Measurements from ENCODE around the gene PIKFYVE. TPM values are rescaled to one million over a fixed set of nuclear protein-coding genes. Genes with fewer than 3 reads are reported as not detected.

PIKFYVE gene
- total and polyA plus RNA-seq, 2 of the 8 experiments (the other 6 are each of a cell fraction or from before 2014, with no cell fraction given): 8.8 to 33.5 TPM

GRCh38 chr2:208375491-208376068 lies 109.5 kb downstream of the PIKFYVE start:
- H2BK15ac ChIP-seq (ENCODE audit: low read length): no peak overlapping the region
- H3K36me3 ChIP-seq (ENCODE audit: control insufficient read depth in 2 of 4, insufficient read depth in 4 of 4, low read length in 3 of 4): no peaks in the 10 kb centered on the region; a peak in 1 of 8 replicates
- H3K18ac ChIP-seq (ENCODE audit: extremely low read depth, low read length): peak overlapping the region; percentile 71
- peaks cover 0 to 8% of the 10 kb centered on the region in 2 experiments; a peak in 1 of 4 replicates for H3K9me3 ChIP-seq (ENCODE audit: insufficient read depth in 2 of 2, low read depth in 1 of 2, low read length in 1 of 2)
- no peaks in the 10 kb centered on the region for H4K20me1 ChIP-seq (replicated peaks in 1 of 2; ENCODE audit: control insufficient read depth in 1 of 2, insufficient read depth in 2 of 2, low read length in 2 of 2)
- H3K23me2 ChIP-seq (ENCODE audit: low read depth, low read length): no peaks in the 10 kb centered on the region
- H3K14ac ChIP-seq (ENCODE audit: insufficient read length): no peak overlapping the region
- H3K23ac ChIP-seq (ENCODE audit: insufficient read length): no peak overlapping the region
- peaks cover 0 to 14% (median 3%) of the 10 kb centered on the region in 4 experiments; a peak in 4 of 7 replicates for H3K4me1 ChIP-seq (replicated peaks in 1 of 4; ENCODE audit: control insufficient read depth in 3 of 4, insufficient read depth in 4 of 4, low read length in 3 of 4)
- no peak for FAIRE-seq
- H2BK5ac ChIP-seq (ENCODE audit: low read depth, low read length): peak overlapping the region; percentile 67; the same call in 1 of the 2 replicates
- H2BK20ac ChIP-seq (ENCODE audit: low read length): peak overlapping the region; percentile 29; the same call in 1 of the 2 replicates
- H4K5ac ChIP-seq (ENCODE audit: insufficient read length, low read depth, low read length): no peak overlapping the region
- H3K4me2 ChIP-seq (ENCODE audit: insufficient read depth in 1 of 2, low read depth in 2 of 2, low read length in 2 of 2): peak overlapping the region; percentile 21 to 38; a peak in 2 of 4 replicates
- DNase-seq (ENCODE audit: low read depth in 1 of 2, low spot score in 2 of 2): no peak
- no peak overlapping the region for H3K4ac ChIP-seq (replicated peaks; ENCODE audit: insufficient read length, low read depth, low read length)
- H3K79me2 ChIP-seq (ENCODE audit: control insufficient read depth in 1 of 2, insufficient read depth in 2 of 2, low read length in 2 of 2): no peaks in the 10 kb centered on the region
- no peak overlapping the region for H3K27ac ChIP-seq (ENCODE audit: low read depth, low read length)
- H3K56ac ChIP-seq (replicated peaks; ENCODE audit: insufficient read length, low read depth, low read length): no peak overlapping the region
- no peaks in the 10 kb centered on the region for H3K27me3 ChIP-seq (replicated peaks in 1 of 4; ENCODE audit: control insufficient read depth in 3 of 4, extremely low read depth in 1 of 4, insufficient read depth in 3 of 4, low read length in 3 of 4)
- POLR2A ChIA-PET (ENCODE audit: partially characterized antibody): no interaction called here
- 0 out of 2 replicates have a peak overlapping the region, but pooled peaks have one; percentile 54 for H2AK5ac ChIP-seq (ENCODE audit: low read depth, low read length)
- H3K79me1 ChIP-seq (ENCODE audit: low read depth, low read length): no peaks in the 10 kb centered on the region
- no peak for TF ChIP-seq CHD1 (IDR thresholded peaks at IDR 0.05; ENCODE audit: low read depth, low read length)
- WGBS, 2 experiments (ENCODE audit: extremely low coverage in 1 of 2, insufficient coverage in 1 of 2, insufficient read length in 1 of 2, insufficient replicate concordance in 2 of 2, low coverage in 1 of 2, low lambda C conversion rate in 2 of 2, missing lambda C conversion rate in 1 of 2): 44% methylated on average over 1 of the region's 1 CpG; no CpG with 5 or more reads in 1 of the 2 experiments
- no peak overlapping the region for H4K8ac ChIP-seq (ENCODE audit: extremely low read depth, insufficient read depth, low read length)
- peak overlapping the region; percentile 67 for H4K91ac ChIP-seq (replicated peaks; ENCODE audit: insufficient read length, low read length)
- peak overlapping the region in 1 of 4 experiments; percentile 1; a peak in 1 of 8 replicates for H3K4me3 ChIP-seq (ENCODE audit: extremely low read depth in 1 of 4, insufficient read depth in 2 of 4, low read depth in 3 of 4, low read length in 4 of 4)
- peak overlapping the region; percentile 37; the same call in 1 of the 2 replicates for H2AFZ ChIP-seq (ENCODE audit: low read length)
- CTCF ChIA-PET (ENCODE audit: partially characterized antibody): interaction anchor here (0.6 to 1.8 kb wide), 3 partner anchors 12 to 31 kb away, joined by 3 to 7 read pairs (median 3); partner anchors contain the start of gene PTH2R
- peak overlapping the region; percentile 50 for H2BK120ac ChIP-seq (replicated peaks; ENCODE audit: low read depth, low read length)
- H2BK12ac ChIP-seq (ENCODE audit: low read depth, low read length): no peak overlapping the region; the same call in 1 of the 2 replicates
- H3K9ac ChIP-seq (replicated peaks in 1 of 4; ENCODE audit: extremely low read depth in 1 of 4, low read depth in 3 of 4, low read length in 3 of 4): no peak overlapping the region
